H54 (cell line): Measurements from ENCODE around the gene WASF2.
"Not testable (repeated sequence)": the region's sequence is repeated elsewhere in the genome, so short reads cannot be mapped to it uniquely, and the experiment has no call there.

Experiments used
- DNase-seq: peaks from one replicate; pipeline ENCODE4 v3.0.0; 2011; ENCODE audit warnings: low spot score, mixed read lengths; ENCODE audit not compliant: insufficient read length
- FAIRE-seq: peaks from 3 replicates; lab custom pipeline; 2011; peaks lifted over from hg19 to GRCh38; lab: Jason Lieb, UNC
- POLR2A ChIP-seq: IDR thresholded peaks from 2 replicates; pipeline ENCODE4 v1.6.1; 2011; ENCODE audit warnings: low read depth, mild to moderate bottlenecking, low read length

WASF2 gene

GRCh38 chr1:27436204-27437159 lies 53.5 kb downstream of the WASF2 start:
- peak; percentile 87 for FAIRE-seq
- no peak for TF ChIP-seq POLR2A
- peak; percentile 27 for DNase-seq

- DNase-seq: no peak
- TF ChIP-seq POLR2A: no peak
- FAIRE-seq: no peak
These were observed 54.3 kb downstream of the WASF2 start for GRCh38 chr1:27435566-27436203.

DNA sequence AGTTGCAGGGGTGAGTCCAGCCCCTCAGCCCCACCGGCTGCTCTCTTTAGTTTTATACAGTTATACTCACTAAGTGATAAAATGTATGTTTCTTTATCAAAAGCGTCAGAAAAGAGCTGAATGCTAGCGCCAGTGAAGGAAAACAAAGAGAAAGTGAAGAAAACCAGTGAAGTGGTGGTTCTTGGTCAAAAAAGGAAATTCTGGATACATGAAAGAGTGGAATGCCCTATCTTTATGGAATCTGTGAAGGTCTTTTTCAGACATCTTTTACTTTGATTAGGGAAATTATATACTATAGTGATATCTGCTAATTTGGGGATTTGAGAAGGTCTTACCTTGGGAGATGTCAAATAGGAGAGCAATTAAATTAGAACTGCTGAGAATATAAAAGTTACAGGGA lies 56.3 kb downstream of the WASF2 start:
- no peak for TF ChIP-seq POLR2A
- DNase-seq (no peak), FAIRE-seq (no peak)

DNA sequence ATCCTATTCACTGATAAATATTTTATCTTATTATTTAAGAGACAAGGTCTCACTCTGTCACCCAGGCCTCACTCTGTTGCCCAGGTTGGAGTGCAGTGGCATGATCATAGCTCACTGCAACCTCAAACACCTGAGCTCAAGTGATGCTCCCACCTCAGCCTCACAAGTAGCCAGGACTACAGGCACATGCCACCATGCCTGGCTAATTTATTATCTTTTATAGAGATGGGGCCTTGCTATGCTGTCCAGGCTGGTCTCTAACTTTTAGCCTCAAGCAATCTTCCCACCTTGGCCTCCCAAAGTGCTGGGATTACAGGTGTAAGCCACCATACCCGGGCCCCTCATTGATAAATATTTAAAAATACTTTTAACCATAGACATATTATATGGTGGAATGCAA lies 57.2 kb downstream of the WASF2 start:
- DNase-seq, FAIRE-seq: not testable (repeated sequence)

DNA sequence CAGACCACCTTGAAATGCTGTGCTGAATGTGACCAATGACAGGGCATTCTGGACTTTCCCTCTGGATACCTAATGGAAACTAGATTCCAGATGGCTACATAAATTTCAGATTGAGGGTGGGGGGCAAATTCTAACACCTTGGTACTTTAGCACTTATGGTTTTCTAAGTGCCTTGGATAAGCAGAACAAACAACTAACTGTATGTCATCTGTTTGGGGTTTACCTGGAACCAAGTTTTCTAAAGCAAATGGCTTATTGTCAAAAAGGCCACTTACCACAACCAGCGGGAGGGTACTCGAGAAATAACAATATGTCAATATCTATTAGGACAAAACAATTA lies 58.4 kb downstream of the WASF2 start:
- no peak for DNase-seq
- no peak for FAIRE-seq
- TF ChIP-seq POLR2A: no peak

DNA sequence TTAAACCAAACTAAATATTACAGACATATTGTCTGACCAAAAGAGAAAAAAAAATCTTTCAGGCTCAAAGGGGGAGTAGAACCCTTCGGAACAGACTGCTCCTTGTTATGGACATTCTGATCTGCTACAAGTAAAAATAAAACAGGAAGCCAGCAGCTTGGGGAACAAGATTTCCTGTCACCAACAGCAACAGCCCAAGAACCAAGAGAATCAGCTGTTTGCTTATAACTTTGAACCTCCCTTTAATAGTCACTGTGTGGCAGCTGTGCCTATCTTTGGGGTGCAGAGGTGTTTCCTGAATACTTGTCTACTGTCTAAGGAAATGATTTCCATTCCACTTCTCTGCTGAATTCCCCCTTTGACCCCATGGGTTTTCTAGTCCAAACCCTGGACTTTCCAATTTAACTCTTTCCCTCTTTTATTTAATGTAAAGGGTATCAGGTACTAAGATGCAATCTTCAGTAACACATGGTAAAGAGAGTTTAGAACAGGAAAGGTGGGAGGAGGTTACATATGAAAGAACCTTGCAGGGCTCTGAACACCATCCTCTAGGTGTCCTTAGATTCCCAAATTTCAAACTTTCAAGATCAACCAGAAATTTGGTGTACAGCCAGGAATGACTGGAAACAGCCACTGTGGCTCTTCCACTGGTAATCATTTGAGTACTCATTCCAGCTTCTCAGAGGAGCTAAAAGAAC lies 58.9 kb downstream of the WASF2 start:
- no peak for DNase-seq
- FAIRE-seq: no peak

DNA sequence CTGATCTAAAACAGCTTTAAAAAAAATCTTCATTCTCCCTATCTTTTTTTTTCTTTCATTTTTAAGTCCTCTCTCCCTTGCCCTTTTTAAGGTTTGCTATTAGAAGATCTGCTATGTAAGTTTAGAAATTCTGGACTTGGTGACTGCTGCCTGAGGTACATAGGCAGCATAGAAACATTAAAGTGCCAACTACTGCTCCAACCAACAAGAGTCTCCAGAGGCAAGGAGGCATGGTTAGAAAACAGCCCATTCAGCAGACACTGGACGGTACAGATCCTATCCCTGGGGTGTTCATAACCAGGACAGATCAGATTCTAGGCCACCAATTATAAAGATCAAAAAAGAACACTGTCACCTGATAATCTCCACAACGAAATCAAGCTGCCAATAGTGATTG lies 60.9 kb downstream of the WASF2 start:
- no peak for TF ChIP-seq POLR2A
- FAIRE-seq (no peak), DNase-seq (no peak)

More for the DNA sequence above, 58.9 kb downstream of the WASF2 start:
- TF ChIP-seq POLR2A: no peak

DNA sequence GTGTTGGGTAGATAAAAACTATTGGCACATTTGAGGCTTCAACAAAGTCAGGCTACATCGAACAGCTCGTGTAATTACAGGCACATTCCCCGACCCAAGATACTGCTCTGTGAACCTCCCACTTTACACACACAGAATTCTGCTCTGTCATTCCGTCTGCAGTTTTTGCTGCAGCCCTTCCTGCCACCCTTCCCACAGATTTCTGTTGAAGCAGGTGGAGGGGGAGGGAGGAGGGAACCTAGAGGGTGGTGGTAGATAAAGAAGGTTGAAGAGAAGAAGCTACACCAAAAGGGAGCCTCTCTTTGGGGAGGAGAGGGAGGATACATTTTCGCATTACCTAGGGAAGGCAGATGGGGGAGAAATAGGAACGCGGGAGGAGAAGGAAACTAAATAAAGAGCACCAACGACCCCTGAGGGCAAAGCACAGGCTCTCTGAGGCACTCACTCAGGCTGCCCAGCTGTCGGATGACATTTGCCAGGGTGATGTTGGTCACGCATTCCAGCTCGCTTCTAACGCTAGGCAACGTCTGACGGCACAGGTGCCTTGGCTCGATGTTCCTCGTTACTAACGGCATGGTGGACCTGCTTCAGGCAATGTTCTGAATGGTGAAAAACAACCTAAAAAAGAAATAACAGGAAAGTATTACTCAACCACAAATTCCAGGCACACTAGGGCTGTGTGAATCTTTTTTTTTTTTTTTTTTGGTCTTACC lies 61.5 kb downstream of the WASF2 start:
- TF ChIP-seq POLR2A: no peak
- DNase-seq (no peak), FAIRE-seq (no peak)

GRCh38 chr1:27427816-27428315 lies 62.1 kb downstream of the WASF2 start:
- TF ChIP-seq POLR2A: no peak
- no peak for DNase-seq
- FAIRE-seq: no peak

DNA sequence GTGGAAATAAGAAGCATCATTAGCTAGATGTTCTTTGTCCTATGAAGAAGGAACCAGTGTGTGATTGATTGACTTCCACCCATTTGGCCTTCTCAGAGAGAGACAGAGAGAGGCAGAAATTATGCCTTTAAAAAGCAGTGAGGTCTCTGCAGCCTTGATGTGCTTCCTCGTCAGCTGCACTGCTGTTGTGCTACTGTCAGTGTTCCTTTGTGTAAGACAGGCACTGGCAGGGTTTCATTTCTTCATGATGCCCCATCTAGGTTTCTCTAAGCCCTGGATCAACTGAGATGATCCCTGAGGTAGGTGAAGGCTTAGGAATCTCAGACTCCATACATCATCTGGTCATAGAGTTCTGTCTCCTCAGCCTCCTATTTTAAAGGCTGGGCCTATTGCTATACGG lies 62.6 kb downstream of the WASF2 start:
- no peak for FAIRE-seq
- no peak for DNase-seq
- no peak for TF ChIP-seq POLR2A

GRCh38 chr1:27423709-27424108 lies 66.3 kb downstream of the WASF2 start:
- FAIRE-seq (no peak), DNase-seq (no peak)
- no peak for TF ChIP-seq POLR2A

- DNase-seq (no peak), FAIRE-seq (peak; percentile 11)
- TF ChIP-seq POLR2A: no peak
These were observed 71.4 kb downstream of the WASF2 start for GRCh38 chr1:27418326-27419185.
